H9 (cell line): ENCODE data around the gene ABLIM1. TPM values are rescaled to one million over a fixed set of nuclear protein-coding genes. Genes with fewer than 3 reads are reported as not detected.

Experiments used
- DNase-seq: peaks from one replicate; pipeline ENCODE4 v3.0.0-alpha.2; 2017
- H2AFZ ChIP-seq: one replicate; pipeline ENCODE4 v1.6.1; 2013; ENCODE audit warnings: mild to moderate bottlenecking, low read length, control low read depth, moderate library complexity
- H2AK5ac ChIP-seq: 2 replicates; pipeline ENCODE4 v1.6.1; 2013; ENCODE audit warnings: low read length, control low read depth, mixed read lengths; ENCODE audit not compliant: insufficient read length
- H2BK120ac ChIP-seq: one replicate; pipeline ENCODE4 v1.6.1; 2013; ENCODE audit warnings: low read depth, mild to moderate bottlenecking, low read length, control low read depth, inconsistent platforms; ENCODE audit not compliant: poor library complexity, severe bottlenecking
- H2BK12ac ChIP-seq: 2 replicates; pipeline ENCODE4 v1.6.1; 2013; ENCODE audit warnings: low read length, control low read depth, mixed read lengths, low read depth; ENCODE audit not compliant: insufficient read length
- H2BK15ac ChIP-seq: 2 replicates; pipeline ENCODE4 v1.6.1; 2013; ENCODE audit warnings: low read depth, low read length, control low read depth
- H2BK20ac ChIP-seq: one replicate; pipeline ENCODE4 v1.6.1; 2013; ENCODE audit warnings: low read depth, mild to moderate bottlenecking, low read length, control low read depth, inconsistent platforms; ENCODE audit not compliant: poor library complexity, severe bottlenecking
- H2BK5ac ChIP-seq: 2 replicates; pipeline ENCODE4 v1.6.1; 2013; ENCODE audit warnings: low read length, control low read depth, mixed read lengths; ENCODE audit not compliant: insufficient read length
- H3K14ac ChIP-seq: 2 replicates; pipeline ENCODE4 v1.6.1; 2013; ENCODE audit warnings: low read length, control low read depth; ENCODE audit not compliant: insufficient read depth
- H3K18ac ChIP-seq: 2 replicates; pipeline ENCODE4 v1.6.1; 2013; ENCODE audit warnings: low read depth, mild to moderate bottlenecking, mixed read lengths, low read length, control low read depth; ENCODE audit not compliant: insufficient read length
- H3K23ac ChIP-seq: 2 replicates; pipeline ENCODE4 v1.6.1; 2013; ENCODE audit warnings: low read length, control low read depth, mixed read lengths, low read depth; ENCODE audit not compliant: insufficient read length
- H3K23me2 ChIP-seq: 2 replicates; pipeline ENCODE4 v1.6.1; 2013; ENCODE audit warnings: low read depth, mild to moderate bottlenecking, mixed read lengths, low read length, control low read depth; ENCODE audit not compliant: insufficient read length, poor library complexity, severe bottlenecking
- H3K27ac ChIP-seq: 2 replicates; pipeline ENCODE4 v1.5.1; 2013; ENCODE audit warnings: low read length, control low read depth, mixed read lengths, low read depth; ENCODE audit not compliant: insufficient read length
- H3K27me3 ChIP-seq: 2 replicates; pipeline ENCODE4 v1.6.1; 2013; ENCODE audit warnings: low read length, control low read depth, inconsistent platforms; ENCODE audit not compliant: insufficient read depth
- H3K4ac ChIP-seq: 2 replicates; pipeline ENCODE4 v1.6.1; 2013; ENCODE audit warnings: low read depth, mild to moderate bottlenecking, control low read depth, inconsistent platforms, low read length, moderate library complexity
- H3K4me1 ChIP-seq: 2 replicates; pipeline ENCODE4 v1.6.1; 2013; ENCODE audit warnings: low read length, control low read depth, inconsistent platforms; ENCODE audit not compliant: insufficient read depth
- H3K4me2 ChIP-seq: 2 replicates; pipeline ENCODE4 v1.6.1; 2013; ENCODE audit warnings: low read length, control low read depth, mixed read lengths; ENCODE audit not compliant: insufficient read length, insufficient read depth
- H3K56ac ChIP-seq: 2 replicates; pipeline ENCODE4 v1.6.1; 2013; ENCODE audit warnings: low read depth, mild to moderate bottlenecking, mixed read lengths, low read length, control low read depth; ENCODE audit not compliant: insufficient read length
- H3K79me1 ChIP-seq: 2 replicates; pipeline ENCODE4 v1.6.1; 2013; ENCODE audit warnings: low read depth, mild to moderate bottlenecking, moderate library complexity, low read length, control low read depth, inconsistent platforms; ENCODE audit not compliant: insufficient read depth, poor library complexity, severe bottlenecking
- H3K79me2 ChIP-seq: 2 replicates; pipeline ENCODE4 v1.6.1; 2013; ENCODE audit warnings: low read length, control low read depth, inconsistent platforms; ENCODE audit not compliant: insufficient read depth
- H3K9ac ChIP-seq: 2 replicates; pipeline ENCODE4 v1.6.1; 2013; ENCODE audit warnings: low read length, control low read depth, mixed read lengths; ENCODE audit not compliant: insufficient read length; ENCODE audit errors: extremely low read depth
- H3K9me3 ChIP-seq: one replicate; pipeline ENCODE4 v1.6.1; 2013; ENCODE audit warnings: low read depth, low read length, inconsistent platforms; ENCODE audit not compliant: control insufficient read depth
- H3T11ph ChIP-seq: one replicate; pipeline ENCODE4 v1.6.1; 2013; ENCODE audit warnings: mild to moderate bottlenecking, low read length, control low read depth, inconsistent platforms
- H4K20me1 ChIP-seq: one replicate; pipeline ENCODE4 v1.6.1; 2013; ENCODE audit not compliant: control insufficient read depth, insufficient read length, insufficient read depth
- H4K5ac ChIP-seq: 2 replicates; pipeline ENCODE4 v1.6.1; 2013; ENCODE audit warnings: low read depth, mild to moderate bottlenecking, mixed read lengths, low read length, control low read depth; ENCODE audit not compliant: insufficient read length
- H4K8ac ChIP-seq: replicated peaks from 2 replicates; pipeline ENCODE4 v1.6.1; 2013; ENCODE audit warnings: low read length, control low read depth, mixed read lengths, low read depth; ENCODE audit not compliant: insufficient read length
- H4K91ac ChIP-seq: 2 replicates; pipeline ENCODE4 v1.6.1; 2013; ENCODE audit warnings: low read depth, mild to moderate bottlenecking, moderate library complexity, mixed read lengths, low read length, control low read depth; ENCODE audit not compliant: insufficient read length
- H3K27ac Mint-ChIP-seq, 3 experiments: 2 replicates in 2 of 3; 3 replicates in 1 of 3; pipeline ENCODE4 v1.8.0; 2020 to 2021; ENCODE audit warnings: mixed read lengths in 3 of 3, mild to moderate bottlenecking in 1 of 3, moderate library complexity in 1 of 3
- H3K27me3 Mint-ChIP-seq: 2 replicates; pipeline ENCODE4 v1.8.0; 2021; ENCODE audit warnings: low read depth, mild to moderate bottlenecking, moderate library complexity, mixed read lengths
- H3K36me3 Mint-ChIP-seq, 3 experiments: 2 replicates in 2 of 3; 3 replicates in 1 of 3; pipeline ENCODE4 v1.8.0; 2020 to 2021; ENCODE audit warnings: low read depth in 3 of 3, mixed read lengths in 3 of 3; ENCODE audit not compliant: insufficient read depth in 1 of 3
- H3K4me1 Mint-ChIP-seq, 2 experiments: 2 replicates each; pipeline ENCODE4 v1.8.0; 2020; ENCODE audit warnings: mixed read lengths in 2 of 2
- H3K4me3 Mint-ChIP-seq, 2 experiments: 2 replicates in 1 of 2; 3 replicates in 1 of 2; pipeline ENCODE4 v1.8.0; 2020 to 2021; ENCODE audit warnings: mild to moderate bottlenecking in 2 of 2, mixed read lengths in 2 of 2, moderate library complexity in 1 of 2
- H3K9me3 Mint-ChIP-seq, 2 experiments: 2 replicates in 1 of 2; 3 replicates in 1 of 2; pipeline ENCODE4 v1.8.0; 2020; ENCODE audit warnings: mild to moderate bottlenecking in 2 of 2, mixed read lengths in 2 of 2, moderate library complexity in 1 of 2
- CTCF ChIP-seq: fragments of 200-600 bp; sonication (generic); conservative IDR thresholded peaks from 3 replicates; pipeline ENCODE4 v1.8.0; 2021; ENCODE audit warnings: antibody characterized with exemption, mild to moderate bottlenecking
- WGBS: extraction: QIAGEN DNeasy Blood & Tissue Kit; methylation state at CpG from one replicate; pipeline ENCODE4 v1.1.7; 2013; ENCODE audit warnings: missing lambda C conversion rate, low lambda C conversion rate, mixed read lengths; ENCODE audit not compliant: insufficient read length; ENCODE audit errors: extremely low coverage; 5-methylcytosine and 5-hydroxymethylcytosine counted together
- total RNA-seq: library from RNA; stranded (reverse); gene quantifications from 2 replicates; pipeline ENCODE4 v1.2.1, GENCODE V29; 2021

Gene ABLIM1
- total RNA-seq, 1 experiment from 2014 or later = 32.1 TPM

GRCh38 chr10:114402233-114402632 lies 255.8 kb downstream of the ABLIM1 start:
- Histone ChIP-seq H3K79me2 (no peaks in the 10 kb centered on the region), H2BK15ac (no peak overlapping the region), H2AK5ac (no peak overlapping the region), H4K20me1 (no peaks in the 10 kb centered on the region), H3K9ac (no peak overlapping the region), H4K8ac (no peak overlapping the region), H3K14ac (no peak overlapping the region), H3K18ac (no peak overlapping the region), H3T11ph (no peak overlapping the region), H3K79me1 (no peaks in the 10 kb centered on the region), H2AFZ (no peak overlapping the region), H3K23ac (no peak overlapping the region), H4K5ac (no peak overlapping the region), H3K9me3 (no peaks in the 10 kb centered on the region), H3K4me2 (no peak overlapping the region), H2BK5ac (no peak overlapping the region), H3K27me3 (no peaks in the 10 kb centered on the region; the same call in 1 of the 2 replicates), H3K4ac (no peak overlapping the region), H3K23me2 (peaks cover 24% of the 10 kb centered on the region), H2BK120ac (no peak overlapping the region), H3K27ac (no peak overlapping the region), H3K4me1 (no peaks in the 10 kb centered on the region), H4K91ac (no peak overlapping the region), H2BK20ac (no peak overlapping the region), H2BK12ac (no peak overlapping the region), H3K56ac (no peak overlapping the region)
- no peak overlapping the region for H3K4me3 Mint-ChIP-seq
- H3K36me3 Mint-ChIP-seq = no peaks in the 10 kb centered on the region
- no peak overlapping the region for H3K27ac Mint-ChIP-seq
- no peak for TF ChIP-seq CTCF
- WGBS = no CpG with 5 or more reads among the region's 2 CpGs
- peaks cover 2 to 5% of the 10 kb centered on the region in 2 experiments; a peak in 2 of 5 replicates for H3K9me3 Mint-ChIP-seq
- peaks cover 91% of the 10 kb centered on the region for H3K27me3 Mint-ChIP-seq
- no peak for DNase-seq
- H3K4me1 Mint-ChIP-seq = peaks cover 12 to 18% of the 10 kb centered on the region in 2 experiments
